Uterus (tissue), 2 donors: Measurements from ENCODE around the gene PLXNA4.

Experiments
- CTCF ChIP-seq, 4 experiments: fragments of 200-600 bp in 2 of 4; fragments of 450-650 bp in 2 of 4; sonication (generic) in 2 of 4; IDR thresholded peaks; one replicate each; pipeline ENCODE4 v1.5.1; 2016 to 2019; ENCODE audit warnings: antibody characterized with exemption in 4 of 4, mild to moderate bottlenecking in 2 of 4, moderate library complexity in 1 of 4
- POLR2A ChIP-seq, 2 donors: fragments of 450-650 bp; IDR thresholded peaks; one replicate each; pipeline ENCODE4 v1.6.1; 2016; ENCODE audit warnings: antibody characterized with exemption in 2 of 2, mild to moderate bottlenecking in 1 of 2, moderate library complexity in 1 of 2

DNA sequence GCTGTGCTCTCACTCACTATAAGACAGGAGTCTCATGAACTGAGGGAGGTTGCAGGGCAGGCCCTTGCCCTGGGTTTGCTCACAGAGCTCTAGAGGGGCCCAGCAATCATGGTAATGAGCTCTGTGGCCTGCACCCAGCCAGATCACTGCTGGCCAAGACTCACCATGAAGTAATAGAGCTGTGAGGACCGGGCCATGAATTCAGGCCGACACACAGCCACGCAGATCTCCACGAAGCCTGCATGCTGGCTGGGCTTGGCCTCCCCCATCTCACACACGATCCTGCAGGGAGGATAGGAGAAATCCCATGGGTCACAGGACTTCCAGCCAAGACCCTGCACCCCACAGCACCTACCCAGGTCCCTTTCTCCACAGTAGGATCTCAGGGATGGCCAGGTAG, 382.4 kb downstream of the PLXNA4 start:
- no peak for TF ChIP-seq CTCF (IDR thresholded peaks at IDR 0.05)
- no peak for TF ChIP-seq POLR2A (IDR thresholded peaks at IDR 0.05)
